HCT116 (cell line): ENCODE measurements around the gene THADA. TPM values are rescaled to one million over a fixed set of nuclear protein-coding genes. Genes with fewer than 3 reads are reported as not detected.

Experiments
- ATAC-seq: fragments of 200-7000 bp; cut with Tn5 transposase; 2 replicates; pipeline ENCODE4 v1.9.1; 2020; ENCODE audit warnings: mild to moderate bottlenecking, moderate library complexity
- BruUV-seq: library from RNA; stranded (reverse); fragments of 400-500 nt; replicated peaks from 2 replicates; lab custom pipeline; 2021; lab: Mats Ljungman, UMichigan
- CTCF ChIA-PET: fragments of 300-600 bp; sonication (Branson Sonifier 250); formaldehyde crosslinking; loops from one replicate; lab custom pipeline; 2021; ENCODE audit warnings: antibody characterized with exemption; lab: Charles Lee
- POLR2A ChIA-PET: fragments of 300-600, 350-600 bp; sonication (Branson Sonifier 250); formaldehyde crosslinking; loops from one replicate; lab custom pipeline; 2021; ENCODE audit warnings: antibody characterized with exemption; lab: Charles Lee
- RAD21 ChIA-PET, 2 experiments: fragments of 300-600 bp; sonication (Branson Sonifier 250); formaldehyde crosslinking; loops; one replicate each; lab custom pipeline; 2023; ENCODE audit warnings: low total read pairs in 2 of 2; ENCODE audit not compliant: uncharacterized antibody in 2 of 2, unreplicated experiment in 2 of 2, low non-redundant PET in 1 of 2; lab: Charles Lee
- DNase-seq: peaks from one replicate; pipeline ENCODE4 v3.0.0-alpha.2; 2010; ENCODE audit warnings: low read depth, low spot score
- H2AFZ ChIP-seq: fragments of 200-600 bp; shearing (Covaris generic), sonication (generic); 2 replicates; pipeline ENCODE4 v1.6.1; 2017; ENCODE audit warnings: low read depth, mixed run types, mixed read lengths, antibody characterized with exemption, low read length; ENCODE audit not compliant: poor library complexity, severe bottlenecking
- H3K27ac ChIP-seq: 2 replicates; pipeline ENCODE4 v1.5.1; 2012; ENCODE audit warnings: low read depth, low read length
- H3K27me3 ChIP-seq: fragments of 200-600 bp; sonication (generic); 2 replicates; pipeline ENCODE4 v1.6.1; 2016; ENCODE audit warnings: mixed run types, low read length, mixed read lengths; ENCODE audit not compliant: insufficient read depth
- H3K36me3 ChIP-seq, 2 experiments: fragments of 200-500 bp in 1 of 2; fragments of 200-600 bp in 1 of 2; sonication (Bioruptor generic) in 1 of 2; sonication (generic) in 1 of 2; 2 replicates each; pipeline versions ENCODE4 v1.5.1 to v1.6.1; 2014 to 2016; ENCODE audit warnings: low read length in 2 of 2, inconsistent platforms in 1 of 2, mixed read lengths in 1 of 2, mixed run types in 1 of 2; ENCODE audit not compliant: insufficient read depth in 2 of 2, control insufficient read depth in 1 of 2
- H3K4me1 ChIP-seq, 2 experiments: fragments of 200-600 bp in 1 of 2; sonication (generic) in 1 of 2; 2 replicates each; pipeline versions ENCODE4 v1.5.1 to v1.6.1; 2012 to 2017; ENCODE audit warnings: low read length in 2 of 2, inconsistent platforms in 1 of 2, mild to moderate bottlenecking in 1 of 2, mixed read lengths in 1 of 2, mixed run types in 1 of 2, moderate library complexity in 1 of 2; ENCODE audit not compliant: insufficient read depth in 2 of 2, control insufficient read depth in 1 of 2
- H3K4me2 ChIP-seq: fragments of 200-600 bp; sonication (generic); 2 replicates; pipeline ENCODE4 v1.6.1; 2017; ENCODE audit warnings: mixed run types, low read length, mixed read lengths
- H3K4me3 ChIP-seq, 2 experiments: fragments of 200-600 bp in 1 of 2; sonication (generic) in 1 of 2; replicated peaks in 1 of 2; 2 replicates each; pipeline ENCODE4 v1.5.1; 2011 to 2016; ENCODE audit warnings: low read length in 2 of 2, control low read depth in 1 of 2, low read depth in 1 of 2, mild to moderate bottlenecking in 1 of 2, mixed read lengths in 1 of 2, mixed run types in 1 of 2
- H3K79me2 ChIP-seq: fragments of 200-600 bp; sonication (generic); 2 replicates; pipeline ENCODE4 v1.6.1; 2017; ENCODE audit warnings: mild to moderate bottlenecking, mixed run types, low read length, moderate library complexity, mixed read lengths; ENCODE audit not compliant: insufficient read depth
- H3K9ac ChIP-seq: fragments of 200-600 bp; sonication (generic); 2 replicates; pipeline ENCODE4 v1.6.1; 2016; ENCODE audit warnings: low read length, mixed read lengths
- H3K9me2 ChIP-seq: fragments of 200-600 bp; sonication (generic), shearing (Covaris generic); 2 replicates; pipeline ENCODE4 v1.6.1; 2017; ENCODE audit warnings: mixed run types, mild to moderate bottlenecking, moderate library complexity; ENCODE audit not compliant: insufficient read depth
- H3K9me3 ChIP-seq, 2 experiments: fragments of 200-500 bp in 1 of 2; fragments of 200-600 bp in 1 of 2; sonication (Bioruptor generic) in 1 of 2; sonication (generic) in 1 of 2; 2 replicates each; pipeline ENCODE4 v1.6.1; 2014 to 2017; ENCODE audit warnings: low read length in 2 of 2, mixed read lengths in 2 of 2, inconsistent platforms in 1 of 2, low read depth in 1 of 2, mild to moderate bottlenecking in 1 of 2, mixed run types in 1 of 2, moderate library complexity in 1 of 2; ENCODE audit not compliant: control insufficient read depth in 1 of 2, insufficient read depth in 1 of 2
- H4K20me1 ChIP-seq: fragments of 200-600 bp; sonication (generic), shearing (Covaris generic); 2 replicates; pipeline ENCODE4 v1.6.1; 2017; ENCODE audit warnings: mixed run types, mild to moderate bottlenecking, moderate library complexity; ENCODE audit not compliant: insufficient read depth
- CBX3 ChIP-seq: IDR thresholded peaks from 2 replicates; pipeline ENCODE4 v1.6.1; 2012; ENCODE audit warnings: low read depth
- CEBPB ChIP-seq: IDR thresholded peaks from 2 replicates; pipeline ENCODE4 v1.6.1; 2012; ENCODE audit warnings: low read depth
- EZH2 ChIP-seq: fragments of 200-600 bp; sonication (generic); IDR thresholded peaks from 2 replicates; pipeline ENCODE4 v1.6.1; 2017; ENCODE audit warnings: antibody characterized with exemption, mixed run types
- EZH2phosphoT487 ChIP-seq: fragments of 200-600 bp; IDR thresholded peaks from 2 replicates; pipeline ENCODE4 v1.6.1; 2018; ENCODE audit warnings: antibody characterized with exemption, borderline replicate concordance
- FOSL1 ChIP-seq: IDR thresholded peaks from 2 replicates; pipeline ENCODE4 v1.6.1; 2012; ENCODE audit warnings: low read depth
- JUND ChIP-seq: IDR thresholded peaks from 2 replicates; pipeline ENCODE4 v1.6.1; 2012
- POLR2A ChIP-seq: IDR thresholded peaks from 2 replicates; pipeline ENCODE4 v1.7.0; 2011; ENCODE audit warnings: borderline replicate concordance; ENCODE audit not compliant: insufficient read depth, insufficient read length; ENCODE audit errors: extremely low read depth
- RAD21 ChIP-seq: IDR thresholded peaks from 2 replicates; pipeline ENCODE4 v1.6.1; 2012; ENCODE audit warnings: low read depth, mild to moderate bottlenecking
- REST ChIP-seq: IDR thresholded peaks from 2 replicates; pipeline ENCODE4 v1.6.1; 2012; ENCODE audit warnings: low read depth
- SP1 ChIP-seq: IDR thresholded peaks from 2 replicates; pipeline ENCODE4 v1.6.1; 2012; ENCODE audit warnings: low read depth
- SRF ChIP-seq: IDR thresholded peaks from 2 replicates; pipeline ENCODE4 v1.6.1; 2012; ENCODE audit warnings: low read depth
- TCF7L2 ChIP-seq: IDR thresholded peaks from 2 replicates; pipeline ENCODE4 v1.7.0; 2011; ENCODE audit warnings: borderline replicate concordance, inconsistent platforms; ENCODE audit not compliant: insufficient read depth, insufficient read length; ENCODE audit errors: extremely low read depth
- ZBTB33 ChIP-seq: IDR thresholded peaks from 2 replicates; pipeline ENCODE4 v1.6.1; 2011; ENCODE audit warnings: mild to moderate bottlenecking, low read length, moderate library complexity; ENCODE audit not compliant: insufficient replicate concordance; ENCODE audit errors: extremely low read depth
- intact Hi-C: fragments of 100-400 bp; cut with micrococcal nuclease; formaldehyde crosslinking; loops from 2 replicates; pipeline ENCODE4 v1.10.0; 2022
- total RNA-seq: library from RNA; stranded (reverse); gene quantifications from one replicate; pipeline ENCODE4 v1.2.1, GENCODE V29; 2021; ENCODE audit not compliant: unreplicated experiment

The THADA gene
- total RNA-seq, 1 experiment from 2014 or later: 30.7 TPM

GRCh38 chr2:43420389-43420801 is 175.4 kb downstream of the THADA start:
- Histone ChIP-seq H3K9me3 (no peaks in the 10 kb centered on the region), H3K4me3 (no peak overlapping the region), H3K4me2 (no peak overlapping the region), H3K27me3 (no peaks in the 10 kb centered on the region), H3K27ac (no peak overlapping the region), H3K9me2 (no peaks in the 10 kb centered on the region), H3K79me2 (no peaks in the 10 kb centered on the region), H3K9ac (no peak overlapping the region), H2AFZ (no peak overlapping the region), H3K36me3 (no peaks in the 10 kb centered on the region), H4K20me1 (no peaks in the 10 kb centered on the region), H3K4me1 (peaks cover 40 to 46% of the 10 kb centered on the region in 2 experiments)
- TF ChIP-seq POLR2A (no peak), RAD21 (no peak), FOSL1 (no peak), EZH2 (no peak), SRF (no peak), EZH2phosphoT487 (no peak), JUND (no peak), TCF7L2 (no peak), ZBTB33 (no peak), SP1 (no peak), CEBPB (no peak), REST (no peak), CBX3 (no peak)
- ChIA-PET CTCF (no interaction called here), RAD21 (no interaction called here), POLR2A (no interaction called here)
- ATAC-seq: no peak
- intact Hi-C loops: no loop called here
- no TSS peak for BruUV-seq
- DNase-seq: no peak
